GM18526 (cell line): ENCODE data around the gene THTPA.

Experiments used
- POLR2A ChIP-seq: IDR thresholded peaks from 3 replicates; pipeline ENCODE4 v1.6.1; 2011; ENCODE audit not compliant: insufficient read length; ENCODE audit errors: extremely low read depth

Gene THTPA

DNA sequence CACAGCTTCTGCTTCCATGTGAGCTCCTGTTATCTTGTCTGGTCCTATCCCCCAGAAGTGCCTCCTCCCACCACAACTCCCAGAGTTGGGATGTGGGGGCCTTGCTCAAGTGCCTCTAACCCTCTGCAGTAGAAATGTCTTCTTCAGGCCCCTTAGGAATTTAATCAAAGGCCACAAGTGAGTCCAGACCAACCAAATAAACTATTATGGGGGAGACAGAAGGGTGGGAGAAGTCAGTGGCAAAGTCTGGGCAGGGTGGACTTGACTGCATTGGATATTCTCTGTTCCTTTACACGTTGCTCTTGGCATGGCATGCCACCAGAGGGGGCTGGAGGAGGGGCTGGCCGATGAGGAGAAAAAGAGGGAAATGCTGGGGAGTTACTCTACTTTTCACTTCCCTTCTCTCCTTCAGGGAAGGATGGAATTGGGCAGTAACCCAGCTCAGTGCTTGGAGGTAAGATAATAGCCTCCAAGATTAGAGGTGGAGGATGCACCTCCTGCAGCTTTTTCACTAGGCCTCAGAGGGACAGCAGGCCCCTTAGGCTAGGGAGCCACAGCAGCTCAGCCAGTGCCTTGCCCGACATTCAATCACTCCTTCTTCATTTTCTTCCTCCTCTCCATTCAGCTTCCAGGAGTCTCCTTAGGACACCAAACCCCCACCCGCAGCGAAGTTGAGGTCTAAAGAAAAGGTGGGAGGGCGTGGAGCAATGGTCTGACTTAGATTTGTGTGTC lies 12.7 kb downstream of the THTPA start:
- TF ChIP-seq POLR2A = no peak

- no peak for TF ChIP-seq POLR2A
Measured at GRCh38 chr14:23569443-23570151, 13.5 kb downstream of the THTPA start.

DNA sequence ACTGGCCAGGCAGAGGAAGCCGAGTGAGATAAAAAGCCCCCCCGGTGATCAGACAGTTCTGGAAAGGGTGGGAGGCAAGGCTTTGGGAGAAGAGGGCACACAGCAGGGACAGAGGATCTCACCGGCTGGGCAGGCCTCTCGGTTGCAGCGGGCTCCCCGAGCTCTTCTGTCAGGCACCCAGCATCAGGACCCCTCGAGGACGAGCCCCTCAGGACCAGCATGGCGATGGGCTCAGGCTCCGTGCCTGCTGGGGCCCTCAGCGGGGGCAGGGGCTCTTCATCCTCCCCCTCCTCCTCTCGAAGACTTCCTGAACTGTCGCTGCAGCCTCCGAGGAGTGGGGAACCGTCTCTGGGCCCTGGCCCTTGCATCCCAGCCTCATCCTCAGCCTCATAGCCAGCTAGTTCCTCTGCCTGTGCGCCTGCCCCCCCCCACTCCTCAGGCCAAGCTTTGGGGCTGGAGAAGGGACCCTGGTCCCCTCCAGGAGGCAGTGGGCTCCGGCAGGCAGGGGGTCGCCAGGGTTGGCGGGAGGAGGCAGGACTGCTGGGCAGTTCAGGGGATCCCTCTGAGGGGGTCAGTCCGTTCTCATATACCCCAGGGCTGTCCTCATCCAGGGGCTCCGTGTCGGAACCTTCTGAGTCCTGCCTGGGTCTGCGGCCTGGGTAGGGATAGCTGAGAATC lies 14.9 kb downstream of the THTPA start:
- no peak for TF ChIP-seq POLR2A

DNA sequence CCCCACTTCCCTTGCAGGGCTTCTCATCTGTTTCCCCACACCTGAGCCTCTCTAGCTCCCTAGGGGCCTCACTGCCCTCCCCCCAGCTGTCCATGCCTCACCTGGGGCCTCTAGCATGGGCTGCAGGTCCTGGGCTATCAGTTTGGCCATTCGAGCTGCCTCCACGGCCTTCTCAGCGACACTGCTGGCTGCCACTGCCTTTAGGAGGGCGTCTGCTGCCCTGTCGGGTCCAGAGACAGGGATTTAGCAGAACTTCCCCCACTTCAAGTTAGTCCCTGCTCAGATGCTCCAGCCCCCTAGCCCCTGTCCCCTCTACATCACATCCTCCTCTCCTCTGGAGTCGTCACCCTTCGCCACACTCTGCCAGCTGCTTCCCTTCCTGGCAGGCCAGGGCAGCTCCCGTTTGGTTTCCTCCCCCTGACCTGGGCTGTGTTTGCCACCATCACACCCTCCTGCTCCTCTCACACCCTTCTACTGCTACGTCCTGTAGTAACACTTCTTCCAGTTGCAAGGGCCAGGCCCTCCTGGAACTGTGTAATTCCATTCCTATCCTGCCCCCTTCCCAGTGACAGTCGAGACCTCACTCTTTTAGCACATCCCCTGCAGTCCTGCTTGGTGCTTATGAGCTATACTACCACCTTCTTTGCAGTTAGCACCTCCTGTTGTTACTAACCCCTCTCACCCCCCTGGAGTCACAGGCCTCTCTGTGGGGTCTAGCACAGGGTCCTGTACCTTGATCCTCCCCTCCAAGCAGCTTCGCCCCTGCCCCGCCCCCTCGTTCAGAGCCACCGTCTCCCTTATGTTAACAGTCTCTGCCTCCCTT lies 15.8 kb downstream of the THTPA start:
- no peak for TF ChIP-seq POLR2A

DNA sequence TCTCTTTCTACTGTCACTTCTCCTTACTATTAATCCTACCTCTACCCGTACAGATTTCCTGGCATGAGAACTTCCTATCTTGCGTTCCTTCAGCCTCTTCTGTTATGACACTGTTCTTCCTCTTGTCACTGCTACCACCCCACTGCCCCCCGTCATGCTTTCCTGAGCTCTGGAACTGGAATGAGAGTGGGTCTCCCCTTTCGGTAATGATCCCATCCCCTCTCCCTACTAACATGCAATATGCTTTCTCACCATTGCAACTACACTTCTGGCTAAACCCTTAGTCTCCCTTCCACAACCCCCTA lies 16.4 kb downstream of the THTPA start:
- TF ChIP-seq POLR2A = no peak

- TF ChIP-seq POLR2A = no peak
Measured at GRCh38 chr14:23572836-23573235, 16.8 kb downstream of the THTPA start.

GRCh38 chr14:23573384-23574015 lies 17.4 kb downstream of the THTPA start:
- TF ChIP-seq POLR2A = no peak

DNA sequence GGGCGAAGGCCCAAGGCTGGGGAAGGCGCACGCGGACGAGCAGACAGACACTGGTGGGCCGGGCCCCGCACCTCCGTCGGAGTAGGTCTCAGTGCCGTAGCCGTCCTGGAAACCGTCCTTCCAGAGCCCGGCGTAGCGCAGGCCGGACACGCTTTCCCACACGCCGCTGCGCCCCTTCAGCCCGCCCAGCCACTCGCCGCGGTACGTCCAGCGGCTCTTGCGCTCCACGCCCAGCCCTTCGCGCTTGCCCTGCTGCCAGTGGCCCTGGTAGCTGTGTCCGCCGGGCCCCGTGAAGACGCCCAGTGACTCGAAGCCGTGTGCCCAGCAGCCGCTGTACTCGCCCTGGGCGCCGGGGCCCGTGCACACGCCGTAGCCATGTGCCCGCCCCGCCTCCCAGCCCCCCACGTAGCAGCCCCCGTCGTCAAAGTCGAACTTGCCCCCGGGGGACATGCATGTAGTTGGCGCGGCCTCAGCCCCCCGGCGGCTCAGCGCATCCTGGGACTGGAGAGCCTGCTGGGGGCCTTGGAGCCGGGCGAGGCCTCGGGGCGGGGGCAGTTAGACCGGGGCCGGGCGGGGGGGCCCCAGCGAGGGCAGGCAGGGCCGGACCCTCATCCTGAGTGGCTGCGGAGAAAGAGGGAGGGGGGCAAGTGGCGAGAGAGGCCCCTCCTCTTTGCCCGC lies 21.1 kb downstream of the THTPA start:
- no peak for TF ChIP-seq POLR2A

GRCh38 chr14:23577710-23578392 lies 21.8 kb downstream of the THTPA start:
- TF ChIP-seq POLR2A = no peak

- TF ChIP-seq POLR2A = no peak
Measured at GRCh38 chr14:23578560-23579310, 22.7 kb downstream of the THTPA start, which contains the start of gene JPH4. TSS of gene JPH4 (minus strand) at chr14:23578790. CDS start at chr14:23577453, 1,337 bp downstream.

DNA sequence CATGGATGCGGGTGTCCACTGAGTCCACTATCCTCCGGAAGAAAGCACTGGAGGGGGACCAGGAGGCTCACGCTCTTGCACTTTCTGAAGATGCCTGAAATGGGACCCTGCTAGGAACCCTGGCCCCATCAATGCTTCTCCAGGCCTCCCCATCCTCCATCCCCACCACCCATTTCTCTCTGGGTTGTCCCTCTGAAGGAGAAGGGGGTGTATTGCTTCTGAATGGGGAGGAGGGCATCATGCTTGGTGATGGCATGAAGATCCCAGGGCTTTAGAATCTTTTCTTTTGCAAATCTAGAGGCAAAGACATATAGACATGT lies 23.2 kb downstream of the THTPA start:
- TF ChIP-seq POLR2A = no peak

DNA sequence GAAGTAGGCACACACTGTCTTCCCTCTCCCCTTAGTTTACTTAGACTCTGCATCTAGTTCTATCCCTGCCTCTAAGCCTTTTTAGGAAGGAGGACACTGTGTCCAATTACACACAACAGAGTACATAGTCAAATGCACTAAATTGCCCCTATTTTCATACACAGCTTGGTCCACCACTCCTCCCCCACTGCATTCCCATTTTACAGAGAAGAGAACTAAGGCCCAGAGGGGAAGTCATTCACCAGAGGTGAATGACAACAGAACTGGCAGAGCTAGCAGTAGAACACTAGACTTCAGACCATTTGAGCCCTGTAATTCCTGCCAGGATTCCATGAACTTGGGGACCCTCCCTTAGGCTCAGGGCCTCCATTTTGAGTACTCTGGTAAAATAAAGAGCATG lies 23.7 kb downstream of the THTPA start:
- no peak for TF ChIP-seq POLR2A
